GM12878 (cell line): ENCODE measurements around the gene R3HDM1. TPM values are rescaled to one million over a fixed set of nuclear protein-coding genes. Genes with fewer than 3 reads are reported as not detected.

Experiments used
- ATAC-seq: fragments of 200-7000 bp; cut with Tn5 transposase; 3 replicates; pipeline ENCODE4 v1.9.1; 2020; ENCODE audit warnings: mild to moderate bottlenecking, moderate library complexity
- BruUV-seq: library from RNA; stranded (reverse); fragments of 400-500 nt; replicated peaks from 2 replicates; lab custom pipeline; 2021; lab: Mats Ljungman, UMichigan
- CTCF ChIA-PET: fragments of 300-600 bp; sonication (Branson Sonifier 250); formaldehyde crosslinking; extraction: SDS; loops from one replicate; lab custom pipeline; 2021; ENCODE audit warnings: inconsistent platforms; lab: Yijun Ruan, JAX
- POLR2A ChIA-PET: fragments of 350-600 bp; formaldehyde crosslinking; extraction: SDS; loops from one replicate; lab custom pipeline; 2021; ENCODE audit warnings: inconsistent platforms; lab: Charles Lee
- RAD21 ChIA-PET: fragments of 300-600 bp; sonication (Branson Sonifier 250); formaldehyde crosslinking; loops from one replicate; lab custom pipeline; 2023; ENCODE audit warnings: antibody characterized with exemption; ENCODE audit not compliant: unreplicated experiment; lab: Charles Lee
- SMC1A ChIA-PET: fragments of 300-600 bp; sonication (Branson Sonifier 250); formaldehyde crosslinking; loops from one replicate; lab custom pipeline; 2023; ENCODE audit not compliant: unreplicated experiment, uncharacterized antibody; lab: Charles Lee
- DNase-seq: peaks from one replicate; pipeline ENCODE4 v3.0.0-alpha.2; 2011; ENCODE audit warnings: low read depth, low spot score
- FAIRE-seq: peaks from 3 replicates; lab custom pipeline; 2011; peaks lifted over from hg19 to GRCh38; lab: Jason Lieb, UNC
- H2AFZ ChIP-seq: 2 replicates; pipeline ENCODE4 v1.6.0; 2011; ENCODE audit warnings: low read depth, low read length, control low read depth; ENCODE audit not compliant: control insufficient read depth
- H3K27ac ChIP-seq: 2 replicates; pipeline ENCODE4 v1.5.1; 2011; ENCODE audit warnings: control low read depth; ENCODE audit not compliant: control insufficient read depth, insufficient read depth
- H3K27me3 ChIP-seq, 2 experiments: replicated peaks in 1 of 2; 2 replicates each; pipeline versions ENCODE4 v1.6.0 to v1.6.1; 2011; ENCODE audit warnings: low read length in 1 of 2; ENCODE audit not compliant: control insufficient read depth in 2 of 2, insufficient read depth in 2 of 2
- H3K36me3 ChIP-seq, 2 experiments: 2 replicates each; pipeline ENCODE4 v1.5.1; 2011; ENCODE audit warnings: low read length in 1 of 2; ENCODE audit not compliant: control insufficient read depth in 2 of 2, insufficient read depth in 2 of 2
- H3K4me1 ChIP-seq: 2 replicates; pipeline ENCODE4 v1.6.1; 2011; ENCODE audit warnings: mild to moderate bottlenecking, low read length, moderate library complexity, mixed read lengths; ENCODE audit not compliant: control insufficient read depth, insufficient read depth
- H3K4me2 ChIP-seq: 2 replicates; pipeline ENCODE4 v1.6.0; 2011; ENCODE audit warnings: control low read depth; ENCODE audit not compliant: control insufficient read depth, insufficient read depth
- H3K4me3 ChIP-seq: fragments of 200-600 bp; sonication (generic); 2 replicates; pipeline ENCODE4 v1.5.1; 2016
- H3K79me2 ChIP-seq: 2 replicates; pipeline ENCODE4 v1.6.0; 2011; ENCODE audit warnings: low read length; ENCODE audit not compliant: control insufficient read depth, insufficient read depth
- H3K9ac ChIP-seq: 2 replicates; pipeline ENCODE4 v1.8.0; 2011; ENCODE audit warnings: low read length, control low read depth, mixed read lengths; ENCODE audit not compliant: control insufficient read depth, insufficient read depth
- H3K9me3 ChIP-seq: replicated peaks from 3 replicates; pipeline ENCODE4 v1.5.1; 2011; ENCODE audit warnings: mild to moderate bottlenecking, low read length; ENCODE audit not compliant: control insufficient read depth, insufficient read depth
- H4K20me1 ChIP-seq: 2 replicates; pipeline ENCODE4 v1.6.0; 2011; ENCODE audit not compliant: control insufficient read depth, insufficient read depth
- BMI1 ChIP-seq: fragments of 450-650 bp; IDR thresholded peaks from 2 replicates; pipeline ENCODE4 v1.6.1; 2016; ENCODE audit warnings: mild to moderate bottlenecking, moderate library complexity, borderline replicate concordance
- CBFB ChIP-seq: IDR thresholded peaks from 2 replicates; pipeline ENCODE4 v1.6.1; 2016; ENCODE audit warnings: antibody characterized with exemption, low read depth
- CEBPB ChIP-seq, 2 experiments: fragments of 150-350 bp in 1 of 2; IDR thresholded peaks; 2 replicates each; pipeline ENCODE4 v1.6.1; 2012 to 2014; ENCODE audit warnings: low read depth in 2 of 2, low read length in 2 of 2, borderline replicate concordance in 1 of 2, inconsistent platforms in 1 of 2
- HDGF ChIP-seq: fragments of 450-650 bp; IDR thresholded peaks from 2 replicates; pipeline ENCODE4 v1.6.1; 2016; ENCODE audit warnings: antibody characterized with exemption
- MXI1 ChIP-seq: fragments of 150-350 bp; IDR thresholded peaks from 2 replicates; pipeline ENCODE4 v1.6.1; 2011; ENCODE audit warnings: low read depth, mild to moderate bottlenecking, inconsistent platforms, low read length, improper control_type of control experiment
- MYB ChIP-seq: fragments of 150-350 bp; IDR thresholded peaks from 2 replicates; pipeline ENCODE4 v1.6.1; 2014; ENCODE audit warnings: mild to moderate bottlenecking, low read depth, low read length, borderline replicate concordance
- PAX8 ChIP-seq: fragments of 450-650 bp; IDR thresholded peaks from 2 replicates; pipeline ENCODE4 v1.6.1; 2017; ENCODE audit warnings: mild to moderate bottlenecking, moderate library complexity
- PBX3 ChIP-seq: IDR thresholded peaks from 2 replicates; pipeline ENCODE4 v1.6.1; 2011; ENCODE audit warnings: mild to moderate bottlenecking, low read depth, low read length, moderate library complexity; ENCODE audit not compliant: insufficient replicate concordance
- SIN3A ChIP-seq: IDR thresholded peaks from 2 replicates; pipeline ENCODE4 v1.6.1; 2012; ENCODE audit warnings: low read depth, low read length, improper control_type of control experiment
- SREBF1 ChIP-seq: IDR thresholded peaks from 2 replicates; pipeline ENCODE4 v1.6.1; 2012; ENCODE audit warnings: mild to moderate bottlenecking, low read length
- STAT3 ChIP-seq: IDR thresholded peaks from 2 replicates; pipeline ENCODE4 v1.6.1; 2011; ENCODE audit warnings: low read depth, low read length, improper control_type of control experiment
- TCF12 ChIP-seq: IDR thresholded peaks from 2 replicates; pipeline ENCODE4 v1.6.1; 2011; ENCODE audit warnings: low read depth, mild to moderate bottlenecking, low read length
- YBX1 ChIP-seq: fragments of 450-650 bp; IDR thresholded peaks from 2 replicates; pipeline ENCODE4 v1.6.1; 2016; ENCODE audit warnings: antibody characterized with exemption
- WGBS: methylation state at CpG from one replicate; pipeline ENCODE4 v1.1.6; 2016; ENCODE audit warnings: low lambda C conversion rate; ENCODE audit not compliant: insufficient replicate concordance, insufficient coverage; ENCODE audit errors: missing lambda C conversion rate; 5-methylcytosine and 5-hydroxymethylcytosine counted together
- in situ Hi-C: fragments of 300-500 bp; cut with MboI; formaldehyde crosslinking; loops from 9 replicates; pipeline ENCODE4 v1.14.3; 2018; ENCODE audit warnings: mixed read lengths
- intact Hi-C: fragments of 100-400 bp; cut with micrococcal nuclease; formaldehyde crosslinking; loops from one replicate; pipeline ENCODE4 v1.14.2; 2022; ENCODE audit not compliant: unreplicated experiment
- polyA plus RNA-seq, 11 experiments: library from polyadenylated mRNA; depleted of rRNA in 4 of 11; unstranded in 6 of 11; stranded (reverse) in 5 of 11; fragments of >200 nt; fragmentation: Nextera tagmentation in 4 of 11; fragmentation: Illumina TruSeq in 1 of 11; extraction: Ambion mirVana in 4 of 11; extraction: Trizol in 1 of 11; gene quantifications; 1 replicate in 1 of 11; 2 replicates in 10 of 11; pipeline versions ENCODE4 v1.2.1 to v1.2.3, GENCODE V29; 2011 to 2016; ENCODE audit warnings: inconsistent platforms in 2 of 11, missing spikeins in 2 of 11, low read depth in 1 of 11
- total RNA-seq, 4 experiments: library from RNA; depleted of rRNA in 3 of 4; stranded (reverse); fragments of >200 nt in 3 of 4; fragmentation: Illumina TruSeq in 1 of 4; extraction: Trizol in 1 of 4; gene quantifications; 2 replicates each; pipeline versions ENCODE4 v1.2.1 to v1.2.3, GENCODE V29; 2013 to 2021
- TF ChIP-seq, protein P1 (sequence below): IDR thresholded peaks from 2 replicates; pipeline ENCODE4 v1.6.1; 2011; ENCODE audit warnings: low read depth, mild to moderate bottlenecking, low read length, moderate library complexity, borderline replicate concordance; ENCODE audit errors: extremely low read depth
- TF ChIP-seq, protein P2 (sequence below): fragments of 450-650 bp; formaldehyde crosslinking; IDR thresholded peaks from 2 replicates; pipeline ENCODE4 v1.4.0; 2022; ENCODE audit warnings: mild to moderate bottlenecking, moderate library complexity

Gene R3HDM1
- total and polyA plus RNA-seq, 10 of the 15 experiments (the other 5 are each of a cell fraction or from before 2014, with no cell fraction given): 16.8 to 89.6 (median 47.7) TPM

DNA sequence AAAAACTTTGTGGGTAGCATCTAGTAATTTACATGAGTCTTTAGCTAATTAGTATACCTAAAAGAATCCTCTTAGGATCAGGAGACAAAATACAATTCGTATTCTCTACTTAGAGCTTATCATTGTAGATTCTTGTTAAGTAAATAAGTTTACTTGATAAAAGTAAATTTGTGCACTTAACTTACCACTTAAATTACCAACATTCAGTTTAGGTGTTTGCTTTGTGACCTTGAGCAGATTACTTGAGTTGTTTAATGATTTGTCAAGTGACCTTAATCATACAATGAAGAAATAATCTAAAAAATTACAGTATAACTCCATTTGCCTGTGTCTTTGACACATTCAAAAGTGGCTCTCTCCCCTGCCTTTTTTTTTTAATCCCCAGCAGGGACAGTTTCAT, 143.2 kb downstream of the R3HDM1 start:
- Histone ChIP-seq H3K27me3 (no peaks in the 10 kb centered on the region), H3K9ac (no peak overlapping the region), H4K20me1 (no peaks in the 10 kb centered on the region), H3K4me2 (no peak overlapping the region), H3K9me3 (no peaks in the 10 kb centered on the region), H3K36me3 (peaks cover 0 to 23% of the 10 kb centered on the region in 2 experiments), H3K79me2 (no peaks in the 10 kb centered on the region), H2AFZ (no peak overlapping the region), H3K27ac (no peak overlapping the region), H3K4me3 (no peak overlapping the region), H3K4me1 (no peaks in the 10 kb centered on the region)
- no peak for FAIRE-seq
- no peak for DNase-seq
- ChIA-PET POLR2A (interaction anchor here (1.0 kb wide), 1 partner anchor 9 kb away, joined by 3 read pairs; no protein-coding TSS in a partner anchor), RAD21 (no interaction called here), SMC1A (interaction anchor here (0.7 to 1.2 kb wide), 2 partner anchors 16 to 17 kb away, joined by 3 read pairs; no protein-coding TSS in a partner anchor), CTCF (interaction anchor here (1.0 kb wide), 1 partner anchor 9 kb away, joined by 5 read pairs; no protein-coding TSS in a partner anchor)
- intact Hi-C loops: no loop called here
- 96% methylated on average over 1 of the region's 1 CpG for WGBS
- in situ Hi-C loops: no loop called here
- no TSS peak for BruUV-seq
- ATAC-seq: no peak
- TF ChIP-seq TCF12: no peak
- no peak for TF ChIP-seq SIN3A
- TF ChIP-seq, protein P1, sequence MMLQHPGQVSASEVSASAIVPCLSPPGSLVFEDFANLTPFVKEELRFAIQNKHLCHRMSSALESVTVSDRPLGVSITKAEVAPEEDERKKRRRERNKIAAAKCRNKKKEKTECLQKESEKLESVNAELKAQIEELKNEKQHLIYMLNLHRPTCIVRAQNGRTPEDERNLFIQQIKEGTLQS: no peak
- no peak for TF ChIP-seq HDGF
- no peak for TF ChIP-seq PAX8
- no peak for TF ChIP-seq MXI1
- no peak for TF ChIP-seq MYB
- TF ChIP-seq YBX1: no peak
- no peak for TF ChIP-seq CEBPB (IDR thresholded peaks at IDR 0.05; ENCODE audit: borderline replicate concordance in 1 of 2, low read depth in 2 of 2, low read length in 2 of 2)
- no peak for TF ChIP-seq CBFB
- TF ChIP-seq, protein P2, sequence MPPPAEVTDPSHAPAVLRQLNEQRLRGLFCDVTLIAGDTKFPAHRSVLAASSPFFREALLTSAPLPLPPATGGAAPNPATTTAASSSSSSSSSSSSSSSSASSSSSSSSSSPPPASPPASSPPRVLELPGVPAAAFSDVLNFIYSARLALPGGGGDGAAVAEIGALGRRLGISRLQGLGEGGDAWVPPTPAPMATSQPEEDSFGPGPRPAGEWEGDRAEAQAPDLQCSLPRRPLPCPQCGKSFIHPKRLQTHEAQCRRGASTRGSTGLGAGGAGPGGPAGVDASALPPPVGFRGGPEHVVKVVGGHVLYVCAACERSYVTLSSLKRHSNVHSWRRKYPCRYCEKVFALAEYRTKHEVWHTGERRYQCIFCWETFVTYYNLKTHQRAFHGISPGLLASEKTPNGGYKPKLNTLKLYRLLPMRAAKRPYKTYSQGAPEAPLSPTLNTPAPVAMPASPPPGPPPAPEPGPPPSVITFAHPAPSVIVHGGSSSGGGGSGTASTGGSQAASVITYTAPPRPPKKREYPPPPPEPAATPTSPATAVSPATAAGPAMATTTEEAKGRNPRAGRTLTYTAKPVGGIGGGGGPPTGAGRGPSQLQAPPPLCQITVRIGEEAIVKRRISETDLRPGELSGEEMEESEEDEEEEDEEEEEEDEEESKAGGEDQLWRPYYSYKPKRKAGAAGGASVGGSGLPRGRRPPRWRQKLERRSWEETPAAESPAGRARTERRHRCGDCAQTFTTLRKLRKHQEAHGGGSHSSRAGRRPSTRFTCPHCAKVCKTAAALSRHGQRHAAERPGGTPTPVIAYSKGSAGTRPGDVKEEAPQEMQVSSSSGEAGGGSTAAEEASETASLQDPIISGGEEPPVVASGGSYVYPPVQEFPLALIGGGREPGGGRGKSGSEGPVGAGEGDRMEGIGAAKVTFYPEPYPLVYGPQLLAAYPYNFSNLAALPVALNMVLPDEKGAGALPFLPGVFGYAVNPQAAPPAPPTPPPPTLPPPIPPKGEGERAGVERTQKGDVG (CRISPR knock-in tag): no peak
- no peak for TF ChIP-seq BMI1
- TF ChIP-seq PBX3: no peak
- no peak for TF ChIP-seq STAT3
- no peak for TF ChIP-seq SREBF1
